GM12865 (cell line): ENCODE measurements around the gene NQO2.

Experiments used
- DNase-seq: peaks from one replicate; pipeline ENCODE4 v3.0.0; 2010; ENCODE audit warnings: low read depth
- H3K4me3 ChIP-seq: 2 replicates; pipeline ENCODE4 v1.5.1; 2011; ENCODE audit warnings: mild to moderate bottlenecking, low read depth, low read length, control low read depth
- CTCF ChIP-seq: IDR thresholded peaks from 2 replicates; pipeline ENCODE4 v1.5.1; 2011; ENCODE audit warnings: low read length, control low read depth, low read depth, inconsistent platforms; ENCODE audit not compliant: insufficient read depth; ENCODE audit errors: missing control alignments

Gene NQO2

DNA sequence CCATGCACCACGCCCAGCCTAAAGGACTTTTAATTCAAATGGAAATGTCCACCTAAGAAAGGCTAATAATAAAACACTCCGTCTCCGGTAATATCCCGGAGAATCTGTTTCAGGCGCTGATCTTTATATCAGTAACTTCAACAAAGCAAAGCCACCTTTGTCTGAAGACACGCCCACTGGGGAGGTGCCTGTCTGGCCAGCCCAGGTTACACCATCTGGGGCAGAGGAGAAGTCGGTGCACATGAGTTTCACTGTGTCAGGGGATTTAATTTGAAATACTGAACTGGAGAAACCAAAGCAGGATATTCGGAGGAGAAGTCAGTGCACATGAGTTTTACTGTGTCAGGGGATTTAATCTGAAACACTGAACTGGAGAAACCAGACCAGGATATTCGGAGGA is 37.7 kb upstream of the NQO2 start:
- no peak overlapping the region for H3K4me3 ChIP-seq
- TF ChIP-seq CTCF, result no peak
- no peak for DNase-seq

DNA sequence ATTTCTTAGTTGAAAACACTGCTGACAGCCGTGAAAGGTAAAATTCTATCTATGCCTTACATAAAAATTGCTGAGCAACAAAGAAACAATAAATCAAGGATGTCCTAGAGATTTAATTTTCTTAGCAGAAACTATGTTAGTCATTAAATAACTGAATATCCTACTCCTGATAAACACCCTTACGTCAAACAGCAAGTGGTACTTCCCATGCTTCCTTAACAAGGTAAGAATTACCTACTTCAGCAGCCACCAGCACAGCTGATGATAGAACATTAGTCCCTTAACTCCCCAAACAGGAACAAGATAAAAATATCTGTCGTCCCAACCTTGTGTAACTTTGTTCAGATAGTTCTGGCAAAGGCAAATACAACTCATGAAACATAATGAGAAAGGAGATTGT is 37.1 kb upstream of the NQO2 start:
- no peak overlapping the region for H3K4me3 ChIP-seq
- TF ChIP-seq CTCF, result no peak
- no peak for DNase-seq

DNA sequence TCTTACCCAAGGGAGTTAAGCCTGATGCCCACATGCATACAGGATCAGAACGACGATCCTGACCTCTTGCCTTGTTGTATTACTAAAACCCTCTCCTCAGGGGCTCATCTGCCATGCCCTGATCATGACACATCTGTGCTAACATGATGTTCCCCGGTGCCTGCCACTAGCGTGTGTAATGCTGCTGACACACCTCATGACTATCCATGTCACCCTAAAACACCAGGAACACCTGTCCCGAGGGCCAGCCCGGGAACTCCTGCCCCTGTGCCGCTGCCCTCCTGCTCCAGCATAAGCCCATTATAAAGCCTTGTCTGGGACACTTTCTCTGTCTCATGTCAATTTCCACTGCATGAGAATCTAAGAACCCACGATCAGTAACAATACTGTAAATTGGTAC is 35.9 kb upstream of the NQO2 start:
- H3K4me3 ChIP-seq, result no peak overlapping the region
- no peak for TF ChIP-seq CTCF
- no peak for DNase-seq

DNA sequence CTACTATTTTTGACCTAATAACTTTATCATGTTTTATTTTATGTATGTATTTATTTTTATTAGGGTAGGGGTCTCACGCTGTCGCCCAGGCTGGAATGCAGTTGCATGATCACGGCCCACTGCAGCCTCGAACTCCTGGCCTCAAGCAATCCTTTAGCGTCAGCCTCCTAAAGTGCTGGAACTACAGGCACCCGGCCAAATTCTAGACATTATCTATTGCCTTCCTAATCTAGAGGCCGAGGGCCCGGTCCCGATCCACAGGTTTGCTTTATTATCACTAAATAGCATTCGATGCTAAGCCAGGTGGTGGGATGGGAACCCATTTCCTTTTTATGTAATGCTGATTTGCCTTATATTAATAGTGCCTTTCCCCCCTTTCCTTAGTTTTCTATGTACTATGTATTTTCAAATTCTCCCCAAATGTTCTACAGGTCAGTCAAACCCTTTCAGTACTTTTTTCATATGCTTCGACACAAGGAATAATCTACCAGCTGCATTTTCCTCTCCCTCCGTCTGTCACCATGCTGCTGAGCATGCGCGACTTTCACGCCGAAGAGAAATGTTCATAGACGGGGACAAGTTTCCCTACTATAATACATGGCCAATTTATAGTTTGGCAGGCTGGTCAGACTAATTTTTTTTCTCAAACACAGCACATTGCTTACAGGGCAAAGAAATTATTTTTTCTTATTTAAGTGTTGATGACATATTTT is 34.7 kb upstream of the NQO2 start:
- TF ChIP-seq CTCF, result no peak
- H3K4me3 ChIP-seq, result no peak overlapping the region
- DNase-seq, result no peak

DNA sequence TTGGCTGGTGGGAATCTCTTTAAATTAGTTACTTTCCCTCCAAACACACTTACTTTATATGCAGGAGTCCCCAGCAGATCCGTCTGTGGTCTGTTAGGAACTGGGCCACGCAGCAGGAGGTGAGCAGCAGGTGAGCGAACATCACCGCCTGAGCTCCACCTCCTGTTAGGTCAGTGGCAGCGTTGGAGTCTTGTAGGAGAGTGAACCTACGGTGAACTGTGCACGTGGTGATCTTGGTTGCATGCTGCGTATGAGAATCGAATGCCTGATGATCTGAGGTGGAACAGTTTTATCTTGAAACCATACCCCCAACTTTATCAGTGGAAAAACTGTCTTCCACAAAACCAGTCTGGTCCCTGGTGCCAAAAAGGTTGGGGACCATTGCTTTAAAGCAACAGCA is 33.3 kb upstream of the NQO2 start:
- TF ChIP-seq CTCF, result no peak
- DNase-seq, result no peak
- H3K4me3 ChIP-seq, result no peak overlapping the region

GRCh38 chr6:2967936-2968335 is 31.8 kb upstream of the NQO2 start:
- no peak for TF ChIP-seq CTCF
- DNase-seq, result no peak
- no peak overlapping the region for H3K4me3 ChIP-seq

DNA sequence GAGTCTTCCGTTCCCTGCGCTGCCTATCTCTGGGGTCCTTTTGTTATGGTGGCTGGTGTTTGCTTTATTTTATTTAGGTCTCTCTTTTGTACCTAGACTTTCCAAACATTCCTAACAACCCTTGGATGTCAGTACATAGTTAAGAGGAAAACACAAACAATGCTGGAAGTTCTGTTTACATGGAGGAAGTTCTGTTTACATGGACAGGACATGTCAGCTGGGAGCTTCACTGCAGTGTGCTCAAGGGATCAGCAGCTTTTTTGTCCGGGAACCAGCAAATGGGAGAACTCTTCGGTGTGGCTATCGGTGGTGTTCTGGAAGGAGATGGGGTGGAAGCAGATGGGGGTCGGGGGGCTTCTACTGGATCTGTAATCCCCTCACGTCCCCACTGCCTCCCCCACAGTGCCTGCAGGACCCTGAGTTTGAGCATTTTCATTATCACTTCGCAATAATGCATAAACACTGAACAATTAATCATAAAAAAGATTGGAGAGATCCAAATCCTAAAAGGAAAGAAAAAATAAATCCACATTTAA is 31.0 kb upstream of the NQO2 start:
- DNase-seq, result no peak
- no peak for TF ChIP-seq CTCF
- no peak overlapping the region for H3K4me3 ChIP-seq
